Fibroblast of skin of back (primary cell): ENCODE results near the gene SLFN12. TPM values are rescaled to one million over a fixed set of nuclear protein-coding genes. Genes with fewer than 3 reads are reported as not detected.
"Not testable (repeated sequence)": the region's sequence is repeated elsewhere in the genome, so short reads cannot be mapped to it uniquely, and the experiment has no call there.

Experiments
- DNase-seq: peaks from one replicate; pipeline ENCODE4 v3.0.0-alpha.2; 2013
- polyA plus RNA-seq, 2 experiments: library from polyadenylated mRNA; unstranded; fragments of 120-200 nt; gene quantifications; one replicate each; pipeline ENCODE4 v1.2.1, GENCODE V29; 2013; ENCODE audit not compliant: insufficient read length in 2 of 2

Gene SLFN12
- polyA plus RNA-seq (2013, experiment 1 of 2; ENCODE audit: insufficient read length) = 9.7 TPM
- polyA plus RNA-seq (2013, experiment 2 of 2; ENCODE audit: insufficient read length) = 8.9 TPM

DNA sequence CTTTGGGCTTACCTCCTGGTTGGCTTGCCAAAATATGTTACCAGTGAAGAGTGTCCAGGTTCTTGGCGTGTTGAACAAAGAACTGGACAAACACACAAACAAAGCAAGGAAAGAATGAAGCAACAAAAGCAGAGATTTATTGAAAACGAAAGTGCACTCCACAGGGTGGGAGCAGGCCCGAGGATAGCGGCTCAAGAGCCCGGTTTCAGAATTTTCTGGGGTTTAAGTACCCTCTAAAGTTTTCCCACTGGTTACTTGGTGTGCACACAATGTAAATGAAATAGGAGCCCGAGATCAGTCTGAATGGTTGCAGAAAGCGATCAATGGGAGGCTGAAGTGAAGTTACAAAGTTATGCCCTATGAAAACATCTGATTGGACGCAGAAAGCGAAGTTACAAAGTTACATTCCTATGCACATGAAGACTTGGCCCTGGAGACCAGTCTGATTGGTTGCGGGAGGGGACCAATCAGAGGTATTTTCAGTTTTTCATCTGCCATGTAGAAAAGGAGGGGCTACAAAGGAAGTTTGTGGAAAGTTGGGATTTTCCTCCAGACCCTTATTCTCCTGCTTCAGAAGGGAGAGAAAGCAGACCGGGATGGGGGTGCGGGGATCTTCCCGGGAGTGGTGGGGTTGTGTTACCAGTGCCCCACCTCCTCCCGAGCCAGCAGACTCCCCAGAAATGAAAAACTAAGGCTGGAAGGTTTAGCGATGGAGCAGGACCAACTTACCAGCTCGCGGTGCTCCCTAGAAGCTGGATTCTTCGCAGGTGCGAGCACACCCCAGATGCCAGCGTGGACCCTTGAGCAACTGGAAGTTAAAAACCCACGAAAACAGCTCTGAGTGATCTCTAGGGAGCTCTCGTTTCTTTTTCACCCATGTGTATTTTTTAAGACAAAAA is at the start of gene SLFN12:
TSS of gene SLFN12 (minus strand) at position 325 of the 899 bp plus-strand sequence. CDS start 9,472 bp downstream, outside the sequence.
- DNase-seq = peak; percentile 97

DNA sequence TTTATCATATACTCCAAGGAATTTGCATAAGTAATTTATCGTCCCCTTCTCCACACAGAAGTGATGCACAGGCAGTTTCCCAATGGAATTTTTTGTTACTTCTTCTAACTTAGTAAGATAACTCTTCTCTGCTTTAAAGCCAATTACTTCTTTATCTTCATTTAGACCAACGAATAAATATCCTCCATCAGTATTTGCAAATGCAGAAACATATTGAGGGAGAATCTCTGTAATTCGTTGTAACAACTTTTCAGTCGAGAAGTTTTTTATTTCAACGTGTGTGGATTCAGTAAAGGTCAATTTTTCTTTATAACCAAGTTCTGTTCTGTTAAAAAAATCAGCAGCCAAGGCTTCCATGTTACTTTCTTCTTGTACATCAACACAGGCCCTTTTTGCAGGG is 47.0 kb upstream of the SLFN12 start:
- no peak for DNase-seq

DNA sequence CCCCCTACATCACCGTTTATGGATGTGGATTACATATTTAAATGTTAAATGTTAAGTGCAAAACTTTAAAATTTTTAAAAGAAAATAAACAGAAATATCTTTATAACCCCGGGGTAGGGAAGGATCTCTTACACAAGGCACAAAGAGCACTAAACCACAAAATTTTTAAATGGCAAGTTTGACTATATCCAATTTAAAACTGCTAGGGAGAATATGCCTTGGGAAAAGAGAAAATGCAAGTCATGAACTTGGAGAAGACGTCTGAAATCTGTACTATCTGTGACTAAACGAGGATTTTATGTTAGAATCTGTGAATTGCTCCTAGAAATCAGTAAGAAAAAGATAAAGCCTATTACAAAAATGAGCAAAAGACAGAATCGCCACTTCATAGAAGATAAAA is 44.9 kb upstream of the SLFN12 start:
- DNase-seq = no peak

DNA sequence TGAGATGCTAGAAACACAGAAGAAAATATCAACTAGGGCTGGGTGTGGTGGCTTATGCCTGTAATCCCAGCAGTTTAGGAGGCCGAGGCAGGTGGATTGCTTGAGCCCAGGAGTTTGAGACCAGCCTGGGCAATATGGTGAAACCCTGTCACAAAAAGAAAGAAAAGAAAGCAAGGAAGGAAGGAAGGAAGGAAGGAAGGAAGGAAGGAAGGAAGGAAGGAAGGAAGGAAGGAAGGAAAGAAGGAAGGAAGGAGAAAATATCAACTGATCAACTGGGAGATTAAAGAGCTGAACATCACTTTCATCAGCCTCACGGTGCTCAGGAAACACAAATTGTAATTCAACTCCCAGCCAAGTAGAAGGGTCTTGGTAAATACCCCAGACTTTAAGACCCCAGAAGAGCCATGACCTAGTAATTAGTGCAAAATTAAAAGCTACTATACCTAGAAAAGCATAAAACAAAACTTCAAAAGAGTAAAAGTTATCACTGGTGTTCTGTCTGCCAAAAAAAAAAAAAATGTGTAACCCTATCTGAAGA is 44.1 kb upstream of the SLFN12 start:
- DNase-seq = no peak

DNA sequence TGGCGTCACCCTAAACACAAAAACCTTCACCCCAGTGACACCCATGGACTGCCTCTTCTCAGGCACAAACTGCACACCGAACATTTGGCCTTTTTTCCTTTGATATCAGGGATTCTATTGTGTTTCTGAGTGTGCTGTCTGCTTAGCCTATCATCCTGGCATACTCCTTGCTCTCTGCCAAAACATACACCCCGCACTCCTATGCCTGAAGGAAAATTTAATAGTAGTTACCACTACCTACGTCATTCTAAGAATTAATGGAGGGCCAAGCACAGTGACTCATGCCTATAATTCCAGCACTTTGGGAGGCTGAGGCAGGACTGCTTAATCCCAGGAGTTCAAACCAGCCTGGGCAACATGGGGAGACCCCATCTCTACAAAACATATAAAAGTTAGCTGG is 36.2 kb upstream of the SLFN12 start:
- DNase-seq = no peak

DNA sequence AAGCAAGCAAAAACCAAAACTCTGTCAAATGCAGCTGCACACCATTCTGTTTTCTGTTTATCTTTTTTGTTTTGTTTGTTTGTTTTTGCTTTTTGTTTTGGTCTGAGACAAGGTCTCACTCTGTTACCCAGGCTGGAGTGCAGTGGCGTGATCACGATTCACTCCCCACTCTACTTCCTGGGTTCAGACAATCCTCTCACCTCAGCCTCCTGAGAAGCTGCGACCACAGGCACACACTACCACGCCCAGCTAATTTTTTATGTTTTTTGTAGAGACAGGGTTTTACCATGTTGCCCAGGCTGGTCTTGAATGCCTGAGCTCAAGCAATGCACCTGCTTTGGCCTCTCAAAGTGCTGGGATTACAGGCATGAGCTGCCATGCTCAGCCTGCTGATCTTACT is 35.5 kb upstream of the SLFN12 start:
- no peak for DNase-seq

DNA sequence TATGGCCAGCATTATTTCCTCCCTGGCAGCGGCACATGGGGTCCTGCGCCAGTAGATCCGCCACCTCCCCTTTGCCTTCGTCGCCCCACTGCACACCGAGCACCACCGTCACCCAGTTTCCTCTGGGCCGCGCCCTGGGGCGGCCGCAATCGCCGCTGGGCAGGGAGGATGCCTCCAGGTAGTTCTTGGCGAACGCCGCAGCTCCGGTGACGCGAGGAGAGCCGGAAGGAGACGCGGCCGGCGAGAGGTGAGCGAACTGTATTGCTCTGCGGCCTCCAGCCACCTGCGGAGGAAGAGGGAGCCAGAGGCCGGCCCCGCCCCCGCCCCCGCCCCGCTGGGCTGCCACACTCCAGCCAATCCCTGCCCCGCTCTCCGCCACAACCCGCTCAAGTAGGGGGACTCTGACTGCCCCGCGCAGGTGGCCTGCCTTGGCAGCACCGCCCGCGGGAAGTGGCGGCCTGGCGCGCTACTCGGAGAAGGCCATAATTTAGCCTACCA is 28.1 kb upstream of the SLFN12 start:
- no peak for DNase-seq

DNA sequence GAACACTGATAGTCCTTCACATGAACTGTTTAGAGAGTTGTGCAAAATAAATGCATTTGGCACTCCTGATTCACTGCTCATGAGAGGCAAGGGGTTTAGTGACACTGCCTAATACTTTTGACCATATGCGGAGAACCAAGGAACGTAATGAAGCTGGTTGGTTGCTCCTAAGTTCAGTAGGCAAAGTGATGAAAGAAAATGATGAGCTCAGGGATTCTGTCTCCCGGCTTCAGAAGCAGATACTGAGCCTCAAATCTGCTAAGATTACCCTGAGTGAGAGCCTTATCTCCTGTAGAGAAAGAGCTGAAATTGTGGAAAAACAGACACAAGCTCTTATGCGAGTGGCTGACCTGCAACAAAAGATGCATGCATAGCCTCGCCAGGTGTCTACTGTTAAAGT is 21.7 kb upstream of the SLFN12 start:
- not testable (repeated sequence) for DNase-seq

DNA sequence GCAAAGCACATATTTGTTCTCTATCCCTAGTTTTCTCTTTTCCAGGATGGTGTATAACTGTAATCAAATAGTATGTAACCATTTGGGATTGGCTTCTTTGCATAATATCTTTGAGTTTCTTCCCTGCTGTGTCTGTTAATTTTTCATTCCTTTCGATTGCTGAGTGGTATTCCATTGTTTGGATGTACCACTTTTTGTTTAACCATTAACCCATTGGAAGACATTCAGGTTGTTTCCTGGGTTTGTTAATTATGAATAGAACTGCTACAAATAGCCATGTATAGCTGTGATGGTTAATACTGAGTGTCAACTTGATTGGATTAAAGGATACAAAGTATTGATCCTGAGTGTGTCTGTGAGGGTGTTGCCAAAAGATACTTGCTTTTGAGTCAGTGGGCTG is 20.9 kb upstream of the SLFN12 start:
- DNase-seq = no peak

DNA sequence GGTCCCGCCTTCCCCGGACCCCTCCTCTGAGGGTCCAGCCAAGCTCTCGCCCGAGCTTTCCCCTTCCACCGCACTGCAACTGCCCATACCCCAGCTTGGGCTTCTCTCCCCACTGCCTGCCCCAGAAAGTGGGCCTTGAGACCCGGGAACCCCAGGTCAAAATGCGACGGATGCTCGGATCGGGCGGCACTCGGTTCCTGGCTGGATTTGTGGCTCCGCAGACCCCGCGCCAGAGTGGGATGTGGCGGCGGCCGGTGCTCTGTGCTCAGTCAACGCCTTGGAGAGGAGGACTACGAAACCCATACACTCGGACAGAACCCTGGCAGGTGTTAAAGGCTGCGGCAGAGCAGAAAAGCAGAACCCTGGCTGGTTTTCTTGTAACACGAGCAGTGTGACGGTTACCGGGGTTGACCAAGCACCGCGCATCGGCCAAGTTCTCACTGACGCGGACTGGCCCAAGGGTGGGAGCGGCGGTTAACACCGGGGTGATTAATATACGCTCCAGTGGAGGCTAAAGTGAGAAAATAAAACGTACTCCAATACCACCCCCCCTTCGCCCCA is 17.2 kb upstream of the SLFN12 start:
- DNase-seq = no peak

DNA sequence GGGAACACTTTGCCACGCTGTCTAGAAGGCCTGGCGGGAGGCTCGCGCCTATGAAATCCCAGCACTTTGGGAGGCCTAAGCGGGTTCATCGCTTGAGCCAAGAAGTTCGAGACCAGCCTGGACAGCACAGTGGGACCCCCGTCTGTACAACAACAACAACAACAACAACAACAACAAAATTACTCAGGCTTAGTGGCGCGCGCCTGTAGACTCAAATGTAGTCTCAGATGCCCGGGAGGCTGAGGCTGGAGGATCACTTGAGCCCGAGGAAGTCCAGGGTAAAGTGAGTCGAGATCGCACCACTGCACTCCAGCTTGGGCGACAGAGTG is 16.6 kb upstream of the SLFN12 start:
- no peak for DNase-seq

DNA sequence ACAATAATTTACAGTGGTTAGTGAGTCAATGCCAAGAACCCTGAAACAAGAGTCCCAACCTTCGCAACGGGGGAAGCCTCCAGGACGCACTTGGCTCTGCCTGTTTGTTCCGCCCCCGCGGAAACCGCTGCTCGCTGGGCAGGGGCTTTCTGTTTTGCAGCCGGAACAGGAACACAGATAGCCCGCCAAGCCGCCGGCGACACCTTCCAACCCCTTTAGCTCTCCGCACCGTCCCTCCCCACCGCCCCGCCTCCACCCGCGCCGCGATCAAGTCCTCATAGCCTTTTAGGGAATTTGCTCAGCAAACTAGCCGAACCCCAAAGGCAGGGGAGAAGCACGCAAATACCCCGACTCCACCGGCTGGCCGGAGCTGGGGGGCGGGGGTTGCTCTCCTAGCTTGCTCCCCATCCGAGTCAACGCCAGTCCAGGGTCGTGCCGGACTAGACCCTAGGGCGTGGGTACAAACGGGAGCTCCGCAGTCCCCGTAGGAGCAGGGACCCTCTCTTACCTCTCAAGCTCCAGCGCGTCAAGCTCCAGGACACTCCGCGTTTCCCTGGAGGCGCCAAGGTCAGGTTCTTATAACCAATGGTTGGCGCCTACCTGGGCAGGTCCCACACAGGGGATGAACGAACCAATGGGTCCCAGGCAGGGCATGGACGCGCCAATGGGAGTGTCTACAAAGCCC is 16.1 kb upstream of the SLFN12 start, which contains the start of gene SLFN13:
TSS of gene SLFN13 (minus strand) at position 553 of the 685 bp plus-strand sequence. CDS start 3,086 bp downstream, outside the sequence.
- peak; percentile 15 for DNase-seq

DNA sequence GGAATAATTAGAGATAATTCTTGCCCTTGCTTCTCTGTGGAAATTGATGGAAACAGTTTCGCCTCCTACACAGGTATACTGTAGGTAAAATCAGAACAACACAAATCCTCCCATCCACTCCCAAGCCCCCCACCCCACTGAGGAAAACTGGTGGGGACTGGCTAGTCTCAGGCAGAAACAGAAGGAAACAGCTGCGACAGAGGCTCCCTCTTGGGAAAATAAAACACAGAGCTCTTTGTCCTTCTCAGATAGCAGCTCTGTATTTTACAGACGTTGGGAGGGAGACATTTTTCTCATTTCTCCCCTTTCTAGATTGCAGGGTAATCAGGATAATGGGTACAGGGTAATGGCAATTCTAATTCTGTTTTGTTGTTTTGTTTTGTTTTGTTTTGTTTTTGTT is 15.2 kb upstream of the SLFN12 start:
- no peak for DNase-seq

DNA sequence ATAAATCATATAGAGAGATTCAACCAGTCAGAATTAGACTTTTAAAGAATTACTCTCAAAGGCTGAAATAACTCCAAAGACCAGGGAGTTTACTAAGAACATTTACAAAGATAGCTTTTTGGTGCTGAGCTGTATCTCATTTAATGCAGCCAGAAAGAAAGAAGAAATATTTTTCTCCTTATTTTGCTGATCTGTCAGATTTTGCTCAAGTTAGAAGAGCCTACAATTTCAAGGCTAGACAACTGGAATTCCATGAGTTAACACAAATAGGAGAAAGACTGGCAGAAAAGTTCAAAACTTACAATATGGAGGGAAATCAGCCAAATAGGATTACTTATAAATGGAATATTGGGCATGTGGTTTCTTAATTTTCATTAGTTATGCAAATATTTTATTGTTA is 6.1 kb upstream of the SLFN12 start:
- DNase-seq = no peak

DNA sequence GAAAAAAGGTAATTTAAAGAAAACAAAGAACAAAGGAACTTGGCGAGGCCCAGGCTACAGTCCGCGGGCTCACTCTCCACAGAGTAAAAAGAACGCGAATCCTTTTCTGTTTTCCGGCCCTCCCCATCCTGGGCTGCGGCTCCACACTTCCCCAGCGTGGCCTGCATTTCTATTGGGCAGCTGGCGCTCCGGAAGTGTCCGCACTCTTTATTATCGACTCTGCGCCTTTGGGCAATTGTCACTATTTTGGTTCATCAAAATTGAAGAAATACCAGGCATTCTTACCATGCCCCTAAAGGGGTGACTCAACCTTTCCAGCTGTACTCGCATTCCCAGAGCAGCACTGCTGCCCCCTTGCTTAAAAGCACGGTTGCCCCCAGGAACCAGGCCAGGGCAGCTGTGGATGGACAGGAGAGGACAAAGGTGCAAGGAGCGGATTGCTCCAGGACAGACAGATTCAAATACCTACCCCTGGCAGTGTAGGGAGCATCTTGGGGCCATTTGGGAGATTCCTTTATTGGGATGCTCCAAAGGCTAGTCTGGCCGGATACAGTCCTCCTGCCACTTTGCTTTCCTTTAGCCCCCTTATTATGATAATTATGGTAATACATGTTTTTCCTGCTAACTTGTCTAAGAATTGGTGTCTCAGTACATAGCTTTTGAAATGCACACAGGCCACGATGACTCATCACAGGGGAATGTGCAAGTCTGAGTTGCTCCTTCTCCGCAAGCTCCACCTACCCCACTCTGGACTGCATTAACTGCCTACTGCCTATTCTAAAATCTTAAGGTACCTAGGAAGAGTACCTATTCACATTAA is 985 bp upstream of the SLFN12 start:
- peak; percentile 100 for DNase-seq

DNA sequence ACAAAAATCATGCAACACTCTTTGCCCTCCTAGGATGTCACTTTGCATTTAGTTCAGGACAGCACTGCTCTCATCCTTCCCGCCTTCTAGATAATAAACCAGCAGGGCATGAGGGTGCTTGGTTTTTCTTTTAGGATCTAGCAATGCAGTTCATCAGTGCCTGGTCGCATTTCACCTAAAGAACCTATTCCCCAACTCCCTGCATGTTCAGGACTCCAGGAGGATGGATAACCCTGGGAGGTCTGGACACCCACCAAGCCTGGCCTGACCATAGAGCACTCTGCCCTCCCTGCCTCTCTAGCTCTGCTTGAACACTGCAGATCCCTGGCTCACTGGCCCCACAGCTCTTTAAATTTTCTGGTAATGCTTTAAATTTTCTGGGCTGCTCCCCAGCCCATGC is 2.6 kb downstream of the SLFN12 start:
- DNase-seq = no peak

DNA sequence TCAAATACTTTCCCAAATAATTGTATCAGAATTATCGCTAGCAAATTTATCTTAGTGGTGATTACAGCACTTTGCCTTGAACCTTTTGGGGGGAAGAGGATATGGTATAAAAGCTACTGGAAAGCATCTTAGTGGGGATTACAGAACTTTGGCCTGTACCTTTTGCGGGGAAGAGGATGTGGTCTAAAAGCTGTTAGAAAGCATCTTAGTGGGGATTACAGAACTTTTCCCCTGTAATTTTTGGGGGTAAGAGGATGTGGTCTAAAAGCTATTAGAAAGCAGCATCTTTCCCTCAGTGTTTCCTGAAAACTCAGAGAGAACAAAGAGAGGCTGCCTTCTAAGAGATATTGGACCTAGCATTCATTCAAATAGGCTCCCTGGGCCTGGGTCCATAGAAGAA is 4.1 kb downstream of the SLFN12 start:
- no peak for DNase-seq

DNA sequence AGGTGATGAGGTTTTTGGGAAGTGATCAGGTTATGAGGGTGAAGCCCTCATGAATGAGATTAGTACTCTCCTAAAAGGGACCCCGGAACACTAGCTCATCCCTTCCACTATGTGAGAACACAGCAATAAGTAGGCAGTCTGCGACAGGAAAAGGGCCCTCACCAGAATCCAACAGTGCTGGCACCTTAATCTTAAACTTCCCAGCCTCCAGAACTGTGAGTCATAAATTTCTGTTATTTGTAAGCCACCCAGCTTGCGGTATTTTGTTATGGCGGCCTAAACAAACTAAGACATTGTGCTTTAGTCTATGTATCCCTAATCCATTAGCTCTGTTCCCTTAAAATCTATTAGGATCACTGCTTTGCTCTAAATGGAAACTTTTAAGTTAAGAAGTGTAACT is 8.5 kb downstream of the SLFN12 start:
- DNase-seq = peak; percentile 22

DNA sequence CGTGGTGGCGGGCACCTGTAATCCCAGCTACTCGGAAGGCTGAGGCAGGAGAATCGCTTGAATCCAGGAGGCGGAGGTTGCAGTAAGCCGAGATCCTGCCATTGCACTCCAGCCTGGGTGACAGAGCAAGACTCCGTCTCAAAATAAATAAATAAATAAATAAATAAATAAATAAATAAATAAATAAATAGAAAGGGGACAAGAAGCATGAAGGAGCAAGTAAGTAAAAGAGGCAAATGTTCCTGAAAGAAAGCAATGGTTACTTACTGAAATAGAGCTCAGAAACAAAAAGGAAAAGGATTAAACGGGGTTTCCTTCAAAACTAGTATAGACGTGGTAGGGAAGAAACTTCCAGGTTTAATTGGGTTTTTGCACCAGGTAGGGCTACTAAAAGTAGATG is 11.2 kb downstream of the SLFN12 start:
- not testable (repeated sequence) for DNase-seq

DNA sequence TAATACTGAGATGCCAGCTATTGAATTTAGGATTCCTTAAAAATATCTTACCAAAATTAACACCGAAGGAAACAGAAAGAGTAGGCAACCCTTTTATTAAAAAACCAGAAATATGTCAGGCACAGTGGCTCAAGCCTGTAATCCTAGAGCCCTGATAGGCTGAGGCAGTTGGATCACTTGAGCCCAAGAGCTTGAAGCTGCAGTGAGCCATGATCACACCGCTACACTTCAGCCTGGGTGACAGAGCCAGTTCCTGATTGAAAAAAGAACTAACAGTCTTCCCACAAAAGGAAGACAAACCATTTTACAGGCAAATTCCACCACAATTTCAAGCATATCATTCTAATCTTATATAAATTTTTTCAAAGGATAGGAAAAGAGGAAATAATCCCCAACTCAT is 15.6 kb downstream of the SLFN12 start:
- DNase-seq = no peak

DNA sequence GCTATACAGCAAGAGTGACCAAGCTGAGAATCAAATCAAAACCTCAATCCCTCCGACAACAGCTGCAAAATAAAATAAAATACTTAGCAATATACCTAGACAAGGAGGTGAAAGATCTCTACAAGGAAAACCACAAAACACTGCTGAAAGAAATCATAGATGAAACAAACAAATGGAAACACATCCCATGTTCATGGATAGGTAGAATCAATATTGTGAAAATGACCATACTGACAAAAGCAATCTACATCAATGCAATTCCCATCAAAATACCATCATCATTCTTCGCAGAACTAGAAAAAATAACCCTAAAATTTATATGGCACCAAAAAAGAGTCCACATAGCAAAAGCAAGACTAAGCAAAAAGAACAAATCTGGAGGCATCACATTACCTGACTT is 17.6 kb downstream of the SLFN12 start:
- not testable (repeated sequence) for DNase-seq

DNA sequence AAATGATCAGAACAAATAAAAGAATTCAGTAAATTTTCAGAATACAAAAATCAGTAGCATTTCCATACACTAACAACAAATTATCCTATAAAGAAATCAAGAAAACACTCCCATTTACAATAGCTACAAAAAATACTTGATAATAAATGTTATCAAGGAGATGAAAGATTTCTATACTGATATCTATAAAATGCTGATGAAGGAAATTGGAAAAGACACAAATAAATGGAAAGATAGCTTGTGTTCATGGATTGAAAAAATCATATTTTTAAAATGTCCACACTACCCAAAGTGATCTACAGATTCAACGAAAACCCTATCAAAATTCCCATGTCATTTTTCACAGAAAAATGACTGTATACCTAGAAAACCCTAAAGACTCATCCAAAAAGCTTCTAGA is 18.1 kb downstream of the SLFN12 start:
- no peak for DNase-seq
